ENCODE results near the gene SLC15A3.

SLC15A3 gene

DNA sequence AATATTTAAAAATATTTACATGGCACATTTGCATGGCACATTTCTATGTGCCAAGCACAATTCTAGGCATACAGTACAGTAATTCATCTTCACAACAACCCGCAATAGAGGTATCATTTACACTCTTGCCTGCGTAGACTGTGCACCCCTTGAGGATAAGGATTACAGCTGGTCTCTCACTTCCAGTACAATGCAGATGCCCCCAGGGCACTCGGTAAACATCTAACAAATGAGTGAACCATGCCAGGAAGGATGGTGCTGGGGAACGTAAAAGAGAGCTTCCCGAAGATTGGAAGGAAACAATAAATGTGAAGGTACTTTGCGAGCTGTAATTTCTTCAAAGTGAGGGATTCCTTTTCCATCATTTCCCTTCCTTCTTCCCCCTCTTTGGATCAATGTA lies 46.9 kb downstream of the SLC15A3 start:
- peaks cover 5% of the 10 kb centered on the region; the same call in 1 of the 2 replicates for H3F3A ChIP-seq (ENCODE audit: insufficient read depth)
- no peaks in the 10 kb centered on the region for H3K27me3 ChIP-seq (ENCODE audit: low read length)
- H4K20me1 ChIP-seq (ENCODE audit: low read depth, low read length): peaks cover 19% of the 10 kb centered on the region
- H3K4me2 ChIP-seq (ENCODE audit: low read depth, low read length, poor library complexity, severe bottlenecking): peak overlapping the region; percentile 68
- H2AFZ ChIP-seq (ENCODE audit: low read depth, low read length, severe bottlenecking): no peak overlapping the region
- no peaks in the 10 kb centered on the region for H3K9me2 ChIP-seq (replicated peaks; ENCODE audit: insufficient read depth, low read length)
- peak overlapping the region; percentile 98 for H3K9ac ChIP-seq (ENCODE audit: low read length)
- H3K4me3 ChIP-seq (ENCODE audit: insufficient read depth, low read length, poor library complexity, severe bottlenecking): peak overlapping the region; percentile 89
- no peak for TF ChIP-seq EZH2phosphoT487 (conservative IDR thresholded peaks at IDR 0.05; ENCODE audit: low read length)
- no peak for TF ChIP-seq CTCF (IDR thresholded peaks at IDR 0.05; ENCODE audit: insufficient read depth, low read length, poor library complexity, severe bottlenecking)
- H3K79me2 ChIP-seq (ENCODE audit: insufficient read depth, low read length): peaks cover 35% of the 10 kb centered on the region
- H3K27ac ChIP-seq (ENCODE audit: low read depth, low read length): no peak overlapping the region
- no peaks in the 10 kb centered on the region for H3K9me3 ChIP-seq (ENCODE audit: insufficient read depth, low read length)
- 0 out of 2 replicates have a peak, but pooled peaks cover 11% of the 10 kb centered on the region for H3K36me3 ChIP-seq (ENCODE audit: low read length)

- Histone ChIP-seq H3K4me3 (ENCODE audit: insufficient read depth, low read length, poor library complexity, severe bottlenecking) (no peak overlapping the region), H3K27me3 (ENCODE audit: low read length) (no peaks in the 10 kb centered on the region), H4K20me1 (ENCODE audit: low read depth, low read length) (peaks cover 19% of the 10 kb centered on the region), H3F3A (ENCODE audit: insufficient read depth) (peaks cover 9% of the 10 kb centered on the region; the same call in 1 of the 2 replicates), H3K27ac (ENCODE audit: low read depth, low read length) (no peak overlapping the region), H3K4me2 (ENCODE audit: low read depth, low read length, poor library complexity, severe bottlenecking) (no peak overlapping the region), H3K9ac (ENCODE audit: low read length) (no peak overlapping the region), H2AFZ (ENCODE audit: low read depth, low read length, severe bottlenecking) (no peak overlapping the region), H3K36me3 (ENCODE audit: low read length) (peaks cover 27% of the 10 kb centered on the region), H3K9me2 (replicated peaks; ENCODE audit: insufficient read depth, low read length) (no peaks in the 10 kb centered on the region), H3K79me2 (ENCODE audit: insufficient read depth, low read length) (peaks cover 35% of the 10 kb centered on the region), H3K9me3 (ENCODE audit: insufficient read depth, low read length) (no peaks in the 10 kb centered on the region)
- TF ChIP-seq CTCF (IDR thresholded peaks at IDR 0.05; ENCODE audit: insufficient read depth, low read length, poor library complexity, severe bottlenecking): no peak
- no peak for TF ChIP-seq EZH2phosphoT487 (conservative IDR thresholded peaks at IDR 0.05; ENCODE audit: low read length)
Observed at GRCh38 chr11:60902625-60903024, 49.4 kb downstream of the SLC15A3 start.

- Histone ChIP-seq H3K9me2 (replicated peaks; ENCODE audit: insufficient read depth, low read length) (no peaks in the 10 kb centered on the region), H3K79me2 (ENCODE audit: insufficient read depth, low read length) (peaks cover 31% of the 10 kb centered on the region), H4K20me1 (ENCODE audit: low read depth, low read length) (peaks cover 19% of the 10 kb centered on the region), H3K27me3 (ENCODE audit: low read length) (no peaks in the 10 kb centered on the region), H3F3A (ENCODE audit: insufficient read depth) (peaks cover 9% of the 10 kb centered on the region; the same call in 1 of the 2 replicates), H2AFZ (ENCODE audit: low read depth, low read length, severe bottlenecking) (no peak overlapping the region), H3K4me3 (ENCODE audit: insufficient read depth, low read length, poor library complexity, severe bottlenecking) (no peak overlapping the region), H3K36me3 (ENCODE audit: low read length) (peaks cover 42% of the 10 kb centered on the region), H3K9me3 (ENCODE audit: insufficient read depth, low read length) (no peaks in the 10 kb centered on the region), H3K27ac (ENCODE audit: low read depth, low read length) (no peak overlapping the region), H3K9ac (ENCODE audit: low read length) (no peak overlapping the region), H3K4me2 (ENCODE audit: low read depth, low read length, poor library complexity, severe bottlenecking) (no peak overlapping the region)
- TF ChIP-seq CTCF (IDR thresholded peaks at IDR 0.05; ENCODE audit: insufficient read depth, low read length, poor library complexity, severe bottlenecking) (no peak), EZH2phosphoT487 (conservative IDR thresholded peaks at IDR 0.05; ENCODE audit: low read length) (no peak)
Observed at GRCh38 chr11:60900673-60901404, 51.1 kb downstream of the SLC15A3 start.
